Heart left ventricle (tissue), 16 donors: Measurements from ENCODE around the gene SGPP2. TPM values are rescaled to one million over a fixed set of nuclear protein-coding genes. Genes with fewer than 3 reads are reported as not detected.

Source experiments
- ATAC-seq, 4 donors: fragments of 200-7000 bp; cut with Tn5 transposase; one replicate each; pipeline ENCODE4 v1.9.1; 2020 to 2022; ENCODE audit warnings: moderate library complexity in 4 of 4, mild to moderate bottlenecking in 3 of 4, moderate number of reproducible peaks in 1 of 4
- DNase-seq, 5 donors: peaks; one replicate each; pipeline ENCODE4 v3.0.0-alpha.2; 2020
- H3K27ac ChIP-seq, 12 donors: fragments of 200-600 bp; sonication (generic) in 4 of 12; one replicate each; pipeline versions ENCODE4 v1.5.0 to v1.8.0; 2016 to 2022; ENCODE audit warnings: mild to moderate bottlenecking in 2 of 12
- H3K27me3 ChIP-seq, 9 donors: fragments of 200-600 bp; sonication (generic) in 2 of 9; one replicate each; pipeline versions ENCODE4 v1.5.1 to v1.8.0; 2016 to 2022; ENCODE audit warnings: mild to moderate bottlenecking in 3 of 9
- H3K36me3 ChIP-seq, 9 donors: fragments of 200-600 bp; sonication (generic) in 2 of 9; one replicate each; pipeline versions ENCODE4 v1.5.0 to v1.8.0; 2018 to 2022; ENCODE audit warnings: mild to moderate bottlenecking in 2 of 9
- H3K4me1 ChIP-seq, 12 donors: fragments of 200-600 bp; sonication (generic) in 4 of 12; one replicate each; pipeline versions ENCODE4 v1.5.0 to v1.8.0; 2016 to 2022; ENCODE audit warnings: mild to moderate bottlenecking in 3 of 12
- H3K4me3 ChIP-seq, 12 donors: fragments of 200-600 bp; sonication (generic) in 4 of 12; one replicate each; pipeline versions ENCODE4 v1.5.0 to v1.8.0; 2017 to 2022; ENCODE audit warnings: mild to moderate bottlenecking in 9 of 12, moderate library complexity in 4 of 12
- H3K9me3 ChIP-seq, 12 donors: fragments of 200-600 bp; sonication (generic) in 4 of 12; one replicate each; pipeline versions ENCODE4 v1.5.0 to v1.8.0; 2016 to 2022; ENCODE audit warnings: mild to moderate bottlenecking in 1 of 12
- POLR2A ChIP-seq, 2 donors: fragments of 450-650 bp; IDR thresholded peaks; one replicate each; pipeline ENCODE4 v1.6.1; 2017; ENCODE audit warnings: antibody characterized with exemption in 2 of 2, mild to moderate bottlenecking in 2 of 2, moderate library complexity in 2 of 2
- WGBS, 4 donors: extraction: QIAGEN DNeasy Blood & Tissue Kit in 2 of 4; methylation state at CpG; one replicate each; pipeline versions ENCODE4 v1.1.5 to v1.1.7; 2013 to 2018; 5-methylcytosine and 5-hydroxymethylcytosine counted together
- intact Hi-C, 10 donors: fragments of 100-400 bp; cut with DNase I; formaldehyde crosslinking; loops; one replicate each; pipeline versions ENCODE4 v1.11.1 to v1.14.2; 2022
- polyA plus RNA-seq, 2 donors: library from polyadenylated mRNA; stranded (reverse); fragments of 200-250 nt; gene quantifications; one replicate each; pipeline ENCODE4 v1.2.3, GENCODE V29; 2013
- total RNA-seq, 9 donors: library from RNA; depleted of rRNA in 2 of 9; stranded (reverse); fragments of >200 nt in 2 of 9; fragmentation: NEBNext Ultra II Directional in 3 of 9; extraction: Animal tissue kit (Norgen Biotek cat#: 25700) in 3 of 9; gene quantifications; one replicate each; pipeline versions ENCODE4 v1.1.0 to v1.2.4, GENCODE V29; 2016 to 2023
- TF ChIP-seq, protein P1 (sequence below), 12 donors: fragments of 200-600 bp; sonication (generic) in 4 of 12; IDR thresholded peaks; one replicate each; pipeline versions ENCODE4 v1.5.0 to v1.8.0; 2018 to 2022; ENCODE audit warnings: antibody characterized with exemption in 12 of 12, mild to moderate bottlenecking in 5 of 12
- donor health status: ischemic (EF 13 %, LVEDD 7.1; RV severe dilation, severe dysfunction).
- donor health status: healthy with polysubstance abuse.
- donor health status: DM: no; HTN: yes; CAD: no.
- donor health status: DM: no; HTN: no; CAD: no.
- donor health status: ischemic (EF 25% LVEDD 6.9; RV normal size, moderate dysfunction).
- donor health status: ischemic (EF 25% LVEDD 5.7; RV mildly dilated, moderate dysfunction).
- donor health status: healthy.
- donor health status: DM: yes; HTN: yes; CAD: no.
- donor health status: ischemic (EF 35%, LVEDD 5.7; RV mildly dilated, moderate dysfunction).
- donor health status: nonischemic (EF 11% LVEDD 7.7; RV severe dilation, severe dysfunction).
- donor health status: DM: yes; HTN: yes; CAD: no.
- donor health status: PGD.
- donor health status: ischemic (EF 29% LVEDD 5.4; RV normal size, mild dysfunction).
- donor health status: nonischemic (EF 23%, LVEDD 6.1; RV moderate dilation, normal function).

Gene SGPP2
- total and polyA plus RNA-seq, 11 donors = 1.6 to 25.8 (median 12.4) TPM

- ATAC-seq (no peak), DNase-seq (no peak)
- Histone ChIP-seq H3K4me1 (peaks cover 0 to 15% (median 0%) of the 10 kb centered on the region in 12 donors), H3K27me3 (no peaks in the 10 kb centered on the region), H3K9me3 (no peaks in the 10 kb centered on the region), H3K27ac (no peak overlapping the region), H3K4me3 (no peak overlapping the region), H3K36me3 (no peaks in the 10 kb centered on the region)
- 62 to 75% (median 66%) methylated on average over 1 of the region's 1 CpG for WGBS, 4 donors
- intact Hi-C loops = no loop called here
- TF ChIP-seq, protein P1, sequence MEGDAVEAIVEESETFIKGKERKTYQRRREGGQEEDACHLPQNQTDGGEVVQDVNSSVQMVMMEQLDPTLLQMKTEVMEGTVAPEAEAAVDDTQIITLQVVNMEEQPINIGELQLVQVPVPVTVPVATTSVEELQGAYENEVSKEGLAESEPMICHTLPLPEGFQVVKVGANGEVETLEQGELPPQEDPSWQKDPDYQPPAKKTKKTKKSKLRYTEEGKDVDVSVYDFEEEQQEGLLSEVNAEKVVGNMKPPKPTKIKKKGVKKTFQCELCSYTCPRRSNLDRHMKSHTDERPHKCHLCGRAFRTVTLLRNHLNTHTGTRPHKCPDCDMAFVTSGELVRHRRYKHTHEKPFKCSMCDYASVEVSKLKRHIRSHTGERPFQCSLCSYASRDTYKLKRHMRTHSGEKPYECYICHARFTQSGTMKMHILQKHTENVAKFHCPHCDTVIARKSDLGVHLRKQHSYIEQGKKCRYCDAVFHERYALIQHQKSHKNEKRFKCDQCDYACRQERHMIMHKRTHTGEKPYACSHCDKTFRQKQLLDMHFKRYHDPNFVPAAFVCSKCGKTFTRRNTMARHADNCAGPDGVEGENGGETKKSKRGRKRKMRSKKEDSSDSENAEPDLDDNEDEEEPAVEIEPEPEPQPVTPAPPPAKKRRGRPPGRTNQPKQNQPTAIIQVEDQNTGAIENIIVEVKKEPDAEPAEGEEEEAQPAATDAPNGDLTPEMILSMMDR (IDR thresholded peaks at IDR 0.05) = no peak
- TF ChIP-seq POLR2A (IDR thresholded peaks at IDR 0.05) = no peak
These were observed 71.0 kb downstream of the SGPP2 start for GRCh38 chr2:222495388-222495787.

- H3K9me3 ChIP-seq = no peaks in the 10 kb centered on the region
- no peak overlapping the region for H3K4me3 ChIP-seq
- peaks cover 0 to 7% (median 0%) of the 10 kb centered on the region in 12 donors for H3K4me1 ChIP-seq
- H3K27me3 ChIP-seq = no peaks in the 10 kb centered on the region
- ATAC-seq (no peak), DNase-seq (no peak)
- intact Hi-C loops = no loop called here
- WGBS, 4 donors = 77 to 91% (median 80%) methylated on average over 3 of the region's 3 CpGs
- H3K27ac ChIP-seq = no peak overlapping the region
- no peaks in the 10 kb centered on the region for H3K36me3 ChIP-seq
- TF ChIP-seq, protein P1 (IDR thresholded peaks at IDR 0.05) = no peak
- no peak for TF ChIP-seq POLR2A (IDR thresholded peaks at IDR 0.05)
These were observed 74.9 kb downstream of the SGPP2 start for GRCh38 chr2:222499226-222499625.

- TF ChIP-seq, protein P1 (IDR thresholded peaks at IDR 0.05) = no peak
- no peak for TF ChIP-seq POLR2A (IDR thresholded peaks at IDR 0.05)
- Histone ChIP-seq H3K27ac (no peak overlapping the region), H3K4me1 (no peaks in the 10 kb centered on the region), H3K27me3 (no peaks in the 10 kb centered on the region), H3K9me3 (no peaks in the 10 kb centered on the region), H3K36me3 (no peaks in the 10 kb centered on the region), H3K4me3 (no peak overlapping the region)
- intact Hi-C loops = no loop called here
- DNase-seq (no peak), ATAC-seq (no peak)
- 78 to 88% (median 80%) methylated on average over 8 of the region's 8 CpGs for WGBS, 4 donors
These were observed 79.8 kb downstream of the SGPP2 start for GRCh38 chr2:222504191-222504590.

DNA sequence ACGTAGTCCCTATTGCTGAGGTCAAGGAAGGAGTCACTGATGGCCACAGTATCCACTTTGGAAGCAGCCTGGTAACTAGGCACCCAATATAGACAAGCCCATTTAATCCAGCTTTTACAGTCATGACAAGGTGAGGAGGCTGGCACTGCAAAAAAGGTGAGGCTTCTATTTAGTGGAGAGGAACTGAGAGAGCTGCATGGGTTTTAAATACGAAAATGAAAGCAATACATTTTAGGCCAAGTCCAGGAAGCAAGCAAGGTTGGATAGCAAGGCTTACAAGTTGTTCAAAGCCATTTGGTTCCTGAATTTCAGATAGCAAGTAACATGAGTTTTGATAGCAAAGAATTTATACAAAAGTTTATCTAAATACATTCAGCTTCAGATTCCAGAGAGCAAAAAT, 80.4 kb downstream of the SGPP2 start:
- no peak for DNase-seq
- WGBS, 4 donors = 78 to 91% (median 84%) methylated on average over 2 of the region's 2 CpGs

More for the DNA sequence above, 80.4 kb downstream of the SGPP2 start:
- Histone ChIP-seq H3K9me3 (no peaks in the 10 kb centered on the region), H3K27me3 (no peaks in the 10 kb centered on the region), H3K36me3 (no peaks in the 10 kb centered on the region), H3K4me1 (no peaks in the 10 kb centered on the region), H3K4me3 (no peak overlapping the region), H3K27ac (no peak overlapping the region)
- intact Hi-C loops = no loop called here
- TF ChIP-seq POLR2A (IDR thresholded peaks at IDR 0.05) = no peak
- TF ChIP-seq, protein P1 (IDR thresholded peaks at IDR 0.05) = no peak
- ATAC-seq = no peak
